ENCODE data around the gene PHF24. TPM values are rescaled to one million over a fixed set of nuclear protein-coding genes. Genes with fewer than 3 reads are reported as not detected.

Gene PHF24
- total RNA-seq, 1 donor from 2014 or later: 0.06 TPM

Other genes with a start within 250 kb of the PHF24 start
- gene CCL21, start 248.1 kb upstream of the PHF24 start, total RNA-seq: 0.19 and 0.64 TPM in 2 replicates
- 14.1 and 17.6 TPM in 2 replicates for gene DNAJB5, start 31.5 kb downstream of the PHF24 start, total RNA-seq
- 317 and 380 TPM in 2 replicates for gene VCP, start 114.3 kb downstream of the PHF24 start, total RNA-seq
- gene FANCG, start 121.7 kb downstream of the PHF24 start, total RNA-seq: 14.2 and 24.7 TPM in 2 replicates
- gene PIGO, start 138.3 kb downstream of the PHF24 start, total RNA-seq: 17.3 and 18.1 TPM in 2 replicates
- gene STOML2, start 144.8 kb downstream of the PHF24 start, total RNA-seq: 111 and 129 TPM in 2 replicates
- 54.5 and 89.8 TPM in 2 replicates for gene ATOSB, start 157.6 kb downstream of the PHF24 start, total RNA-seq
- 32.3 and 38.9 TPM in 2 replicates for gene UNC13B, start 203.7 kb downstream of the PHF24 start, total RNA-seq

All from glomerular endothelial cell (primary cell).